MCF 10A (cell line): ENCODE measurements around the gene ABO. TPM values are rescaled to one million over a fixed set of nuclear protein-coding genes. Genes with fewer than 3 reads are reported as not detected.

Experiments
- BruUV-seq: library from RNA; stranded (reverse); fragments of 400-500 nt; replicated peaks from 2 replicates; lab custom pipeline; 2021; lab: Mats Ljungman, UMichigan
- CTCF ChIA-PET: fragments of 300-600 bp; sonication (Branson Sonifier 250); formaldehyde crosslinking; extraction: SDS; loops from one replicate; lab custom pipeline; 2021; ENCODE audit warnings: antibody characterized with exemption, inconsistent platforms; lab: Yijun Ruan, JAX
- POLR2A ChIA-PET: fragments of 300-600, 350-650 bp; sonication (Branson Sonifier 250); formaldehyde crosslinking; extraction: SDS; loops from one replicate; lab custom pipeline; 2020; ENCODE audit warnings: antibody characterized with exemption, inconsistent platforms; lab: Yijun Ruan, JAX
- DNase-seq: peaks from one replicate; pipeline ENCODE4 v3.0.0-alpha.2; 2018; ENCODE audit not compliant: unreplicated experiment
- H3K27ac Mint-ChIP-seq: one replicate; pipeline ENCODE4 v1.8.0; 2022; ENCODE audit warnings: mild to moderate bottlenecking, low read depth, mixed read lengths; ENCODE audit not compliant: unreplicated experiment
- H3K27me3 Mint-ChIP-seq: one replicate; pipeline ENCODE4 v1.8.0; 2022; ENCODE audit warnings: mixed read lengths; ENCODE audit not compliant: insufficient read depth, unreplicated experiment
- H3K36me3 Mint-ChIP-seq: one replicate; pipeline ENCODE4 v1.8.0; 2022; ENCODE audit warnings: mild to moderate bottlenecking, moderate library complexity, mixed read lengths; ENCODE audit not compliant: insufficient read depth, unreplicated experiment
- H3K4me1 Mint-ChIP-seq: one replicate; pipeline ENCODE4 v1.8.0; 2022; ENCODE audit warnings: mixed read lengths; ENCODE audit not compliant: insufficient read depth, unreplicated experiment
- H3K4me3 Mint-ChIP-seq: one replicate; pipeline ENCODE4 v1.8.0; 2022; ENCODE audit warnings: mild to moderate bottlenecking, moderate library complexity, mixed read lengths; ENCODE audit not compliant: unreplicated experiment
- H3K9me3 Mint-ChIP-seq: one replicate; pipeline ENCODE4 v1.8.0; 2022; ENCODE audit warnings: mixed read lengths; ENCODE audit not compliant: unreplicated experiment
- CTCF ChIP-seq: fragments of 200-600 bp; IDR thresholded peaks from one replicate; pipeline ENCODE4 v1.8.0; 2022; ENCODE audit warnings: antibody characterized with exemption, mild to moderate bottlenecking; ENCODE audit not compliant: unreplicated experiment
- intact Hi-C: fragments of 100-400 bp; cut with micrococcal nuclease; formaldehyde crosslinking; loops from 2 replicates; pipeline ENCODE4 v1.14.1; 2022
- total RNA-seq: library from RNA; stranded (reverse); gene quantifications from 2 replicates; pipeline ENCODE4 v1.2.3, GENCODE V29; 2022

ABO gene
- total RNA-seq, 1 experiment from 2014 or later, result not detected

GRCh38 chr9:133276923-133277322, 1.9 kb upstream of the ABO start:
- Mint-ChIP-seq H3K4me1 (no peaks in the 10 kb centered on the region), H3K27ac (no peak overlapping the region)

GRCh38 chr9:133276001-133276884, 1.2 kb upstream of the ABO start:
- Mint-ChIP-seq H3K9me3 (no peaks in the 10 kb centered on the region), H3K27ac (no peak overlapping the region), H3K4me1 (no peaks in the 10 kb centered on the region), H3K36me3 (no peaks in the 10 kb centered on the region), H3K4me3 (no peak overlapping the region), H3K27me3 (peaks cover 12% of the 10 kb centered on the region)
- POLR2A ChIA-PET, result no interaction called here
- no TSS peak for BruUV-seq
- no peak for TF ChIP-seq CTCF
- CTCF ChIA-PET, result interaction anchor here (0.7 kb wide), 1 partner anchor 128 kb away, joined by 4 read pairs; no protein-coding TSS in a partner anchor
- DNase-seq, result no peak
- intact Hi-C loops, result no loop called here

More at GRCh38 chr9:133276923-133277322, 1.9 kb upstream of the ABO start:
- H3K9me3 Mint-ChIP-seq, result no peaks in the 10 kb centered on the region
- no peak for TF ChIP-seq CTCF
- no peaks in the 10 kb centered on the region for H3K36me3 Mint-ChIP-seq
- no TSS peak for BruUV-seq
- CTCF ChIA-PET, result no interaction called here
- intact Hi-C loops, result no loop called here
- H3K27me3 Mint-ChIP-seq, result peaks cover 12% of the 10 kb centered on the region
- no peak overlapping the region for H3K4me3 Mint-ChIP-seq
- DNase-seq, result no peak
- POLR2A ChIA-PET, result no interaction called here

GRCh38 chr9:133274236-133275104, 531 bp downstream of the ABO start:
- DNase-seq, result no peak
- Mint-ChIP-seq H3K4me3 (no peak overlapping the region), H3K27me3 (peaks cover 23% of the 10 kb centered on the region), H3K27ac (no peak overlapping the region), H3K36me3 (no peaks in the 10 kb centered on the region), H3K4me1 (no peaks in the 10 kb centered on the region), H3K9me3 (no peaks in the 10 kb centered on the region)
- ChIA-PET POLR2A (no interaction called here), CTCF (no interaction called here)
- BruUV-seq, result no TSS peak
- TF ChIP-seq CTCF, result no peak
- intact Hi-C loops, result no loop called here

- Mint-ChIP-seq H3K27me3 (peaks cover 23% of the 10 kb centered on the region), H3K9me3 (no peaks in the 10 kb centered on the region), H3K27ac (no peak overlapping the region), H3K4me3 (no peak overlapping the region), H3K36me3 (no peaks in the 10 kb centered on the region), H3K4me1 (no peaks in the 10 kb centered on the region)
- TF ChIP-seq CTCF, result no peak
- intact Hi-C loops, result no loop called here
- BruUV-seq, result no TSS peak
- CTCF ChIA-PET, result no interaction called here
- POLR2A ChIA-PET, result no interaction called here
- DNase-seq, result no peak
Measured at GRCh38 chr9:133273819-133274218, 1.2 kb downstream of the ABO start.
